ENCODE measurements around the gene HOXB3. TPM values are rescaled to one million over a fixed set of nuclear protein-coding genes. Genes with fewer than 3 reads are reported as not detected.

The HOXB3 gene
- total RNA-seq, 2 donors from 2014 or later: 7.8 to 11.4 TPM

- H3K36me3 ChIP-seq: no peaks in the 10 kb centered on the region
- TF ChIP-seq POLR2AphosphoS5 (IDR thresholded peaks at IDR 0.05) (no peak), CTCF (IDR thresholded peaks at IDR 0.05) (no peak), POLR2A (IDR thresholded peaks at IDR 0.05) (no peak)
- H3K4me3 ChIP-seq: peak overlapping the region; percentile 9 to 28
- peaks cover 53% of the 10 kb centered on the region for H3K27me3 ChIP-seq (replicated peaks; ENCODE audit: insufficient read depth)
- DNase-seq (ENCODE audit: low spot score): no peak
- H3K9me3 ChIP-seq: no peaks in the 10 kb centered on the region
- H3K4me1 ChIP-seq (replicated peaks): peaks cover 3% of the 10 kb centered on the region
- intact Hi-C loops (cut with DNase I): no loop called here
- 4% methylated on average over 22 of the region's 22 CpGs for WGBS
- peak overlapping the region in 1 of 2 donors; percentile 48 for H3K27ac ChIP-seq
Observed at GRCh38 chr17:48611213-48611612, 21.2 kb upstream of the HOXB3 start.

- Histone ChIP-seq H3K4me1 (replicated peaks) (peaks cover 3% of the 10 kb centered on the region), H3K27ac (peak within 1 kb of the TSS in 1 of 2 donors; percentile 48), H3K4me3 (peak within 1 kb of the TSS; percentile 9 to 28), H3K9me3 (no peaks in the 10 kb centered on the region), H3K27me3 (replicated peaks; ENCODE audit: insufficient read depth) (peaks cover 54% of the 10 kb centered on the region), H3K36me3 (no peaks in the 10 kb centered on the region)
- DNase-seq (ENCODE audit: low spot score): no peak
- TF ChIP-seq CTCF (IDR thresholded peaks at IDR 0.05) (no peak), POLR2AphosphoS5 (IDR thresholded peaks at IDR 0.05) (peak; percentile 3), POLR2A (IDR thresholded peaks at IDR 0.05) (no peak)
- intact Hi-C loops (cut with DNase I): no loop called here
- WGBS: under 1% methylated on average over 79 of the region's 79 CpGs
Observed at GRCh38 chr17:48610282-48611211, 20.5 kb upstream of the HOXB3 start, which contains the start of gene HOXB7. TSS of gene HOXB7 (minus strand) at chr17:48611017. CDS start at chr17:48610918, 99 bp downstream.

- peak overlapping the region in 1 of 2 donors; percentile 48 for H3K27ac ChIP-seq
- H3K4me3 ChIP-seq: peak overlapping the region; percentile 9 to 28
- intact Hi-C loops (cut with DNase I): no loop called here
- peaks cover 3% of the 10 kb centered on the region for H3K4me1 ChIP-seq (replicated peaks)
- H3K36me3 ChIP-seq: no peaks in the 10 kb centered on the region
- H3K9me3 ChIP-seq: no peaks in the 10 kb centered on the region
- TF ChIP-seq POLR2A (IDR thresholded peaks at IDR 0.05) (no peak), CTCF (IDR thresholded peaks at IDR 0.05) (no peak), POLR2AphosphoS5 (IDR thresholded peaks at IDR 0.05) (no peak)
- peaks cover 59% of the 10 kb centered on the region for H3K27me3 ChIP-seq (replicated peaks; ENCODE audit: insufficient read depth)
- DNase-seq (ENCODE audit: low spot score): no peak
- WGBS: 11% methylated on average over 15 of the region's 15 CpGs
Observed at GRCh38 chr17:48609759-48610281, 19.8 kb upstream of the HOXB3 start.

- no peaks in the 10 kb centered on the region for H3K9me3 ChIP-seq
- no peak for DNase-seq (ENCODE audit: low spot score)
- TF ChIP-seq POLR2A (IDR thresholded peaks at IDR 0.05): no peak
- TF ChIP-seq CTCF (IDR thresholded peaks at IDR 0.05): no peak
- TF ChIP-seq POLR2AphosphoS5 (IDR thresholded peaks at IDR 0.05): no peak
- H3K4me3 ChIP-seq: no peak overlapping the region
- peaks cover 3% of the 10 kb centered on the region for H3K4me1 ChIP-seq (replicated peaks)
- no peaks in the 10 kb centered on the region for H3K36me3 ChIP-seq
- peaks cover 55% of the 10 kb centered on the region for H3K27me3 ChIP-seq (replicated peaks; ENCODE audit: insufficient read depth)
- H3K27ac ChIP-seq: no peak overlapping the region
- intact Hi-C loops (cut with DNase I): no loop called here
Observed at GRCh38 chr17:48609033-48609432, 19.0 kb upstream of the HOXB3 start.

All from prostate gland (tissue), 2 donors.